GM21360 (cell line): Measurements from ENCODE around the gene POC5.
A peak's percentile ranks its signal among the peaks of the same experiment; 100 is the strongest.
"Not testable (repeated sequence)": the region's sequence is repeated elsewhere in the genome, so short reads cannot be mapped to it uniquely, and the experiment has no call there.

Source experiments
- ATAC-seq: cut with Tn5 transposase; IDR thresholded peaks from one replicate; pipeline ENCODE4 v1.9.1; 2021; ENCODE audit warnings: mild to moderate bottlenecking, moderate library complexity; ENCODE audit not compliant: unreplicated experiment

POC5 gene

GRCh38 chr5:75706016-75706415, 11.2 kb downstream of the POC5 start:
- no peak for ATAC-seq

- ATAC-seq, result no peak
Observed at GRCh38 chr5:75701856-75702255, 15.4 kb downstream of the POC5 start.

GRCh38 chr5:75695472-75696351, 21.5 kb downstream of the POC5 start:
- ATAC-seq, result not testable (repeated sequence)

- ATAC-seq, result no peak
Observed at GRCh38 chr5:75694781-75695180, 22.5 kb downstream of the POC5 start.

- no peak for ATAC-seq
Observed at GRCh38 chr5:75690669-75691068, 26.6 kb downstream of the POC5 start.

GRCh38 chr5:75686480-75686879, 30.8 kb downstream of the POC5 start:
- ATAC-seq, result no peak

GRCh38 chr5:75685141-75685540, 32.1 kb downstream of the POC5 start:
- no peak for ATAC-seq

- no peak for ATAC-seq
Observed at GRCh38 chr5:75681125-75681830, 36.0 kb downstream of the POC5 start.

- no peak for ATAC-seq
Observed at GRCh38 chr5:75678155-75678554, 39.1 kb downstream of the POC5 start.

- ATAC-seq, result no peak
Observed at GRCh38 chr5:75677607-75678006, 39.6 kb downstream of the POC5 start.

- no peak for ATAC-seq
Observed at GRCh38 chr5:75675783-75676182, 41.5 kb downstream of the POC5 start.

GRCh38 chr5:75672616-75673015, 44.6 kb downstream of the POC5 start:
- no peak for ATAC-seq

GRCh38 chr5:75671506-75671905, 45.7 kb downstream of the POC5 start:
- ATAC-seq, result no peak

GRCh38 chr5:75670577-75670976, 46.7 kb downstream of the POC5 start:
- no peak for ATAC-seq

- peak; percentile 89 for ATAC-seq
Observed at GRCh38 chr5:75668977-75669689, 48.1 kb downstream of the POC5 start.

- ATAC-seq, result no peak
Observed at GRCh38 chr5:75668445-75668844, 48.8 kb downstream of the POC5 start.

- ATAC-seq, result no peak
Observed at GRCh38 chr5:75667586-75667985, 49.7 kb downstream of the POC5 start.

GRCh38 chr5:75666801-75667200, 50.4 kb downstream of the POC5 start:
- no peak for ATAC-seq

GRCh38 chr5:75664979-75665378, 52.3 kb downstream of the POC5 start:
- ATAC-seq, result no peak

- no peak for ATAC-seq
Observed at GRCh38 chr5:75663579-75664284, 53.5 kb downstream of the POC5 start.

- ATAC-seq, result no peak
Observed at GRCh38 chr5:75662061-75662460, 55.2 kb downstream of the POC5 start.
